ENCODE results near the gene PSENEN.
"Not testable (repeated sequence)": the region's sequence is repeated elsewhere in the genome, so short reads cannot be mapped to it uniquely, and the experiment has no call there.

PSENEN gene

GRCh38 chr19:35751839-35752745 is 6.6 kb downstream of the PSENEN start:
- no peak for DNase-seq (ENCODE audit: low spot score)

DNA sequence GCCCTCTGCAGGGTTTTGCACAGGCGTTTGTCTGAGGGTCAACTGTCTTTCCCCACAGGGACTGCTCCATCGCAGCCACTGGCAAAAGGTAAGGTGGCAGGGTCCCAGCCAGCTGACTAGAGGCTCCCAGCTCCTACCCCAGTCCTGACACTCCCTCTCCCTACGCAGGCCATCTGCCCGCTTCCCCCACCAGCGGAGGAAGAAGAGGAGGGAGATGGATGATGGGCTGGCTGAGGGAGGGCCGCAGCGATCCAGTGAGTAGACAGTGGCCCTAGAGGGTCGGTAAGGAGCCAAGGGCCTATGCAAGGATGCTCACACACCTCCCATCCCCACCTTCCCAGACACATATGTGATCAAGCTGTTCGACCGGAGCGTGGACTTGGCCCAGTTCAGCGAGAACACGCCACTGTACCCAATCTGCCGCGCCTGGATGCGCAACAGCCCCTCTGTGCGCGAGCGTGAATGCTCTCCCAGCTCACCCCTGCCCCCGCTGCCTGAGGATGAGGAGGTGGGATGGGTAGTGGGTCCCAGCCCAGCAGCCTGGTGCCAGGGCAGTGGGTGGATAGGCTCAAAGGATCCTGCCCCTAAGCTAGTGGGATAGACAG is 7.4 kb downstream of the PSENEN start:
- DNase-seq (ENCODE audit: low spot score), result no peak

DNA sequence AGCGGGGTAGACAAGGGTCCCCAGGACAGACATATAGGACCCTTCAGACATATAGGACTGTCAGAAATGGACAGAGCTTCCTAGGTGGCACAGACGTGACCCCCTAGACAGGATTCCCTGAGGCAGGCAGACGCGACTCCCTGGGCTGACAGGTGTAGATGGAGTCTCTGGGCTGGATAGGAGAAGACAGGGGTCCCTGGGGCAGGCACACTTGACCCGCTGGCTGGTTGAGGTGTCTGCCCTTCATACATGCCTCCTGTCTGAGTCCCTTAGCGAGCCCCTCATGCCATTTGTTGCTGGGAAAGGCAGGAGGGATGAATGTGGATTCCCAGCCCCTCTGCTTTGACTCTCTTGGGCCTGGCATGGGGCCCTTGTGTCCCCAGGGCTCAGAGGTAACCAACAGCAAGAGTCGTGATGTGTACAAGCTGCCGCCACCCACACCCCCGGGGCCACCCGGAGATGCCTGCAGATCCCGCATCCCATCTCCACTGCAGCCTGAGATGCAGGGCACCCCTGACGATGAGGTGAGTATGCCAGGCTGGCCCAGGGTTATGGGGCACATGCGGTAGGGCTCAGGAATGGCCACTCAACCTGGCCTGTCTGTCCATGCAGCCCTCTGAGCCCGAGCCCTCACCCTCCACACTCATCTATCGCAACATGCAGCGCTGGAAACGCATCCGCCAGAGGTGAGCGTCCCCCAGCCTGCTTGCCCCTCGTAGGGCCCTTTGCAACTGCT is 8.4 kb downstream of the PSENEN start:
- no peak for DNase-seq (ENCODE audit: low spot score)

- no peak for DNase-seq (ENCODE audit: low spot score)
Observed at GRCh38 chr19:35754370-35755130, 9.1 kb downstream of the PSENEN start.

DNA sequence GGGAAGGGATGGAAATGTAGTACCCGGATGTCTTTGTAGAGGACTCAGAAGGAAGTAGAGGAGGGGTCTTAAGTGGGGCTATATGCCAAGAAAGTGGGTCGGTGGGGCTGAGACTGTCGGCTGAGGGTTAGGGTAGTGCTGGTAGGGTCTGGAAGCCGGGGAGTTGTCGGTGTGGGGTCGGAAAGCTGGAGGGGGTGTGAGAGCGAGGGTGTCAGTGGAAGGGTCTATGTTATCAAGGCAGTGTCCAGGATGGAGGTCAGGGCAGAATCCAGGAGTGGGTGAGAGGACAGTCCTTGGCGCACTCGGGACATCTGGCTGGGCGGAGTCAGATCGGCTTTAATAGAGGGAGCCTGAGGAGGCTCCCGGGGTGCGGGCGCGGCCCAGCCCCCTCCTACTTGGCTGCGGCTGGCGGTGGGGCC is 9.7 kb downstream of the PSENEN start:
- DNase-seq (ENCODE audit: low spot score), result no peak

DNA sequence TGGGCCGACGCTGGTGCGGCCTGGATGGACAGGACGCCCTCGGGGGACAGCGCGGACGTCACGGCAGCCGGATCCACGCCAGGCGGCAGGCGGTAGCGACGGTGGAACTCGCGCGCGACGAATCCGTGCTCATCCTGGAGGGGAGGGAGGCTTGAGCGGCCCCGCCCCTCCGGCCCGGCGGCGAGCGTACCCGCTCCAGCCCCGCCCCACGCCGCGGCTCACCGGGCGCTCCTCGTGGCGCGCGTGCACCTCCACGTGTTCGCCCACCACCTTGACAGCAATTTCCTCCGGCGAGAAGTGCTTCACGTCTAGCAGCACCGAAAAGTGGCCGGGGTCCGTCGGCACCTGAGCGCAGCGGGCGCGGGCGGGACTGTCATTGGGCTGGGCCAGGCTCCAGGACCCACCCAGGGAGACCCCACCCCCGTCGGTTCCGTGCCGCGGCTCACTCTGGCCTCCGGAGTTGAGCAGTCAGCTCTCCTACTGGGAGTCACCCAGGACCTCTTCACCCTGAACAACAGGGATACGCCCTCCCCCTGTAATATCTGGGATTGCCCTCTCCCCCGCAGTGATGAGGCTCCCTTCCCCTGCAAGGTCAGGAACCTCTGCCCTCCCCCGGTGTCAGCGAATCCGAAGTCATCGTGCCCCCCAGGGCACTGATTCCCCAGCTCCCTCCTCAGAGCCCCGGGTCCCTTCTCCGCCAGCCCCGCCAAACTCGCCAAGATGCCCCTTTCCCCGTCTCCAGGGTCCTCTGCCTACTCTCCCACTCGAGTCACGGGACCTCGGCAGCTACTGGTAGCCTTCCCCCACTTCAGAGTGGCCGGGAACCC is 10.3 kb downstream of the PSENEN start:
- peak; percentile 20 for DNase-seq (ENCODE audit: low spot score)

GRCh38 chr19:35756377-35757230 is 11.2 kb downstream of the PSENEN start, which contains the start of gene HSPB6:
TSS of gene HSPB6 (minus strand) at chr19:35757029. CDS start at chr19:35757008, 21 bp downstream.
- DNase-seq (ENCODE audit: low spot score), result no peak

GRCh38 chr19:35757231-35757748 is 11.8 kb downstream of the PSENEN start:
- no peak for DNase-seq (ENCODE audit: low spot score)

- DNase-seq (ENCODE audit: low spot score), result peak; percentile 100
Observed at GRCh38 chr19:35757749-35758608, 12.5 kb downstream of the PSENEN start, which contains the start of gene PROSER3. TSS of gene PROSER3 (plus strand) at chr19:35758176. CDS start at chr19:35758216, 40 bp downstream.

DNA sequence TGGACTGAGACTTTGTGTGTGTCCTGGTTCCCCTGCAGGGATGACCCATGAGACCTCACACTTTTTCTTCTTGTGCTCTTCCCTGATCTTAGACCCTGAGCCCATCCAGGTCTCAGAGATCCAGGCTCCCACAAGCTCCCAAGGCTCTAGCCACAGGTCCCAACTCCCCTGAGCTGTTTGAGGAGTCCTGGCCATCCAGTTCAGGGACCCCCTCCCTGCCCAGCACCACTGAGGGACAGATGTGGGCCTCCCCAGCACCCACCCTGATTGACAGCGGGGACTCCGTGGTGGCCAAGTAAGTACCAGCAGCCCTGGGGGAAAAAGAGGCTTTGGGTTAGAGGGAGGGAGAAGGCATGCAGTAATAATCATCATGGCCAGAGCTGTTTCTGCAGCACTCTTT is 14.2 kb downstream of the PSENEN start:
- no peak for DNase-seq (ENCODE audit: low spot score)

- no peak for DNase-seq (ENCODE audit: low spot score)
Observed at GRCh38 chr19:35760711-35761349, 15.4 kb downstream of the PSENEN start.

DNA sequence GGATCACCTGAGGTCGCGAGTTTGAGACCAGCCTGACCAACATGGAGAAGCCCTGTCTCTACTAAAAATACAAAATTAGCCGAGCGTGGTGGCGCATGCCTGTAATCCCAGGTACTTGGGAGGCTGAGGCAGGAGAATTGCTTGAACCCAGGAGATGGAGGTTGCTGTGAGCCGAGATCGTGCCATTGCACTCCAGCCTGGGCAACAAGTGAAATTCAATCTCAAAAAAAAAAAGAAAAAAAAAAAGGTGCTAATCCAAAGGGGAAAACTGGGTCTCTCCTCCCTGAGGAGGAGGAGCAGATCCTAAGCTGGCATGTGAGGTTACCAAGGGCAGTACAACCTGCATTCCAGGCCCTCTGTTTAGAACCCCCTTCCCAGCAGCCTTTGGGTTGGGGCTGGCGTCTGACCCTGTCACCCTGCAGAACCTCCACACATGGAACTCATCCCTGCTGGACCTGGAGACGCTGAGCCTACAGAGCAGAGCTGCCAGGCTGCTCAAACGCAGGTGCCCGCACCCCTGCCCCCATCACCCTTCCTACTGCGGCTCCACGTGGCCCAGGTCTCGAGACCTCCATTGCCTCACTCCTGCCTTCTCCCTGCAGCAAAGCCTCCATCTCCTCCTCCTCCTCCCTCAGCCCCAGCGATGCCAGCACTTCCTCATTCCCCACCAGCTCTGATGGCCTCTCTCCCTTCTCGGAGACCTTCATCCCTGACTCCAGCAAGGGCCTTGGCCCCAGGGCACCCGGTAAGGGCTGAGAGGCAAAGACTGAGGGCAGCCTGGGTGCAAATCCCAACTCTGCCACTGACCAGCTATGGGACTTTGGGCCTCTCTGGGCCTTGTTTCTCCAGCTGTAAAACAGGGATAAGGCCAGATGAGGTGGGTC is 19.2 kb downstream of the PSENEN start:
- no peak for DNase-seq (ENCODE audit: low spot score)

DNA sequence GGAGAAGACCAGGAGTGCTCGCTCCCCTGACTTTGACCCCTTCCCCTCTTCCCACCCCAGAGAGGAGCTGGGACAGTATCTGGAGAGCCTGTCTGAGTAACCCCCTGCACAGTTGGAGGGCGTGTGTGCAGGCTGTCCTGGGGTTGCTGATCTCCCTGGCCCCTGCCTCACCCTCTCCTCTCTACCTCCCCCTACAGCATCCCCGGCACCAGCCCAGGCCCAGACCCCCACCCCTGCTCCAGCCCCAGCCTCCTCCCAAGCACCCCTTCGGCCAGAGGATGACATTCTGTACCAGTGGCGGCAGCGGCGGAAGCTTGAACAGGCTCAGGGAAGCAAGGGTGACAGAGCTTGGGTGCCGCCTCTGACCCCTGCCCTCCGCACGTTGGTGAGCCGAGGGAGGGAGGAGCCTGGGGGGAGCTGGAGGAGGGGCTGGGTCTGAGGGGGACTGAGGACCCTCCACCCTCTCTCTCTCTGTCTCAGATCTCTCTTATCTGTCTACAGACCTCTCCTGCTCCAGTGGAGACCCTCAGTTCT is 21.2 kb downstream of the PSENEN start:
- no peak for DNase-seq (ENCODE audit: low spot score)

GRCh38 chr19:35767288-35768081 is 22.0 kb downstream of the PSENEN start:
- DNase-seq (ENCODE audit: low spot score), result no peak

DNA sequence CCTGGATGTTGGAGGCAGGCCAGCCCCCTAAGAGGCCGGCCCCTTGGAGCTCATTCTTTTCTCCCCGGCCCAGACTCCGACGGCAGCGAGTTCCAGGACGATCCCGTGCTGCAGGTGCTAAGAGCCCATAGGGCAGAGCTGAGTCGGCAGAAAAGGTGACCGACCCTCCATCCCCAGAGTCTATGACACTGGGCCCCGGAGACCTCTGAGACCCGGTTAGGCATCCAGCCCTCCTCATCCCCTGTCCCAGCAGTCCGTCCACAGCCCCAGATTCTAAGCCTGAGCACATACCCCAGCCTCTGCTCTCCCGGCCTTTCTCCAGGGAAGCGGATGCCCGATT is 22.6 kb downstream of the PSENEN start:
- no peak for DNase-seq (ENCODE audit: low spot score)

GRCh38 chr19:35772362-35772761 is 26.9 kb downstream of the PSENEN start:
- not testable (repeated sequence) for DNase-seq (ENCODE audit: low spot score)
